NCI-H2107 (cell line): ENCODE data around the gene SLC49A3.
"Not testable (repeated sequence)": the region's sequence is repeated elsewhere in the genome, so short reads cannot be mapped to it uniquely, and the experiment has no call there.

Source experiments
- DNase-seq: peaks from one replicate; lab custom pipeline; 2025; lab: John Stamatoyannopoulos, UW

SLC49A3 gene

DNA sequence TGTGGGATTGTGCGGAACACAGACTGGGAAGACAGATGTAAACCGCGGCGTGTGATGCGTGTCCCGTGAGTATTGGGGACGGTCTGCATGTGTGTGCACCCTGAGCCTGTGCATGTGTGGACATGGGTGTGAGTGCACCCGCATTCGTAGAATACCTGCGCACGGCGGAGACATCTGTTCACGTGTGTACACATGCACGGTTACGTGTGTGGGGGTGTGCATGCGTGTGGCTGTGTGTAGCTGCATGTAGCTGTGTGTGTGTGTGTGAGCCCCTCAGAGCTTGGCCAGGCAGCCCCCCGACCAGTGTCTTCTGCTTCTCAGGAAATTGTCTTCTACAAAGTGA lies 34.5 kb downstream of the SLC49A3 start:
- DNase-seq: no peak

DNA sequence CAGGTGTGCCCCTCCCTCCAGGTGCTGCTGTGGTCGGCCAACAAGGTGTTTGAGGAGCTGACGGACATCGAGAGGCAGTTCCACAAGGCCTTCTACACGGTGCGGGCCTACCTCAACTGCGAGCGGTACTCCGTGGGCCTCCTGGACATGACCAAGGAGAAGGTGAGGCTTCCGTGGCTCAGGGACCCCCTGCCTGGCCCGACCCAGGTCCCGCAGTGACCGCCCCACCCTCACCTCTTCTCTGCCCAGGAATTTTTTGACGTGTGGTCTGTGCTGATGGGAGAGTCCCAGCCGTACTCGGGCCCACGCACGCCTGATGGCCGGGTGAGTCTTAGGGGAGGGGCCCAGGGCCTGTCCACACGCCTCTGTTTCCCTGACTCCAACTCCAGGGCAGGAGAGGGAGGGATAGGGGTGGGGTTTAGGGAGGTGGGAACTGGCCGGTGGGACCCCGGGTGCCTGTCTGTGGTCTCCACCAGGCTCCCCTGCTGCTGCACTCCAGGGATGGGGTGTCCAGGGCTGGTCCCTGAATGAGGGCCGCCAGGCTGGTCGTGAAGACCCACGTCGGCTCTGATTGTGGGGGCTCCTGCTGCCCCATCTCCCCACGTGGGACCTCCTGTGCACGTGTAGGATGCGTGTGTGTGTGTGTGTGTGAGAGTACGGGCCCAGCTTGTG lies 35.0 kb downstream of the SLC49A3 start:
- no peak for DNase-seq

GRCh38 chr4:653080-653821 lies 35.7 kb downstream of the SLC49A3 start:
- DNase-seq: no peak

DNA sequence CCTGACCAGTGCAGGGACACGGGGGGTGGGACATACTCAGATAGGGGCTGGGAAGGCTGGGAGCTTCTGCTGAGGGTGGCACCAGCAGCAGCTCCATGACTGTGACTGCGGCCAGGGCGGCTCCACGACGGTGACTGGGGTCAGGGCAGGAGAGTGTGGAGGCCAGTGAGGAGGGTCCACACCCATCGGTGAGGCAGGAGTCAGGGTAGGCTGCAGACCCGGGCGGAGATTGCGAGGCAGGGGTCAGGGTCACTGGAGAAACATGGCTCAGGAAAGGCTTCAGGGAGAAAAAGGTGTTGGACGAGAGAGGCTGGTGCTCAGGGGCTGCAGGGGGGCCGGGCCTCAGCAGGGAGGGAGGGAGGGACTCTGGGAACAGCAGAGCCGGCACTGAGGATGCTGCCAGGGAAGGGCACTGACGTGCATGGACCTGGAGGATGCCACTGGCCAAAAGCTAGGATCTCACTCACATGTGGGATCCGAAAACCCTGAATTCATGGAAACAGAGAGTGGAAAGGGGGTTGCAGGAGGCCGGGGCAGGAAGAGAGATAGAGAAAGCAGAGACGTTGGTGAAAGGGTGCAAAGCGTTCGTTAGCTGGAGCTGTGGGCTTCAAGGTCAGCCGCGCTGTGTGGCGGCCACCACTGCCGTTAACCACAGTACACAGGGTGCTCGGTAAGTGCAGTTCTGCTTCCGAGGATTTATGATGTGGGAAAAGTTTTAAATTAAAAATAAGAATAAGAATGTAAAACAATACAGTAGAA lies 36.9 kb downstream of the SLC49A3 start:
- DNase-seq: no peak

DNA sequence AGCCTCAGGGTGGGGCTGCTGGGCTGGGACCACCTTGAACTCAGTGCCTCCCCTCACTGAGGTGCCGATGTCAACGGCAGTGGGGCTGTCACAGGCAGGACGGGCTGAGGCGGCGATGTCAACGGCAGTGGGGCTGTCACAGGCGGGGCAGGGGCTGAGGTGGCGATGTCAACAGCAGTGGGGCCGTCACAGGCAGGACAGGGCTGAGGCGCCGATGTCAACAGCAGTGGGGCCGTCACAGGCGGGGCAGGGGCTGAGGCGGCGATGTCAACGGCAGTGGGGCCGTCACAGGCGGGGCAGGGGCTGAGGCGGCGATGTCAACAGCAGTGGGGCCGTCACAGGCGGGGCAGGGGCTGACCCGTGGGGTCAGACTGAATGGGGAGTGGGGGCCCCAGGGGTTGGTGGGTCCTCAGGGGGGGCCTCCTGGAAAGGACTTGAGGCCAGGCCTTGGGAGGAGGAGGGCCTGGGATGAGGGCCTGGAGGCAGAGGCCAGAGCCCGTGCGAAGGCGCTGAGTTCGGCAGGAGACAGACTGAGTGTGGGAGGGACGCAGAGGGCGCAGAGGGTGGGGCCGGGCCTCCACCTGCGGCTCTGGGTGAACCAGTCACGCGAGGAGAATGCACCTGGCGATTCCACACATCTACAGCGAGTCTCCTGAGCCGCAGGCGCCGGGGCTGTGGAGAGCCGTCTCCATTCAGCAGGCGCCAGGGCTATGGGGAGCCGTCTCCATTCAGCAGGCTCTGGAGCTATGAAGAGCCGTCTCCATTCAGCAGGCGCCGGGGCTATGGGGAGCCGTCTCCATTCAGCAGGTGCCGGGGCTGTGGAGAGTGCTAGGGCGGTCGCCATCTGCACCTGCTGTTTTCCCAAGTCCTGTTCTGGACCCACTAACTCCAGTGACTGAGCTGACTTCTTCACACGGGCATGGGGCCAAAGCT lies 37.7 kb downstream of the SLC49A3 start:
- no peak for DNase-seq

- no peak for DNase-seq
These were observed 38.5 kb downstream of the SLC49A3 start for GRCh38 chr4:650461-650860.

GRCh38 chr4:649751-650310 lies 39.1 kb downstream of the SLC49A3 start:
- no peak for DNase-seq

DNA sequence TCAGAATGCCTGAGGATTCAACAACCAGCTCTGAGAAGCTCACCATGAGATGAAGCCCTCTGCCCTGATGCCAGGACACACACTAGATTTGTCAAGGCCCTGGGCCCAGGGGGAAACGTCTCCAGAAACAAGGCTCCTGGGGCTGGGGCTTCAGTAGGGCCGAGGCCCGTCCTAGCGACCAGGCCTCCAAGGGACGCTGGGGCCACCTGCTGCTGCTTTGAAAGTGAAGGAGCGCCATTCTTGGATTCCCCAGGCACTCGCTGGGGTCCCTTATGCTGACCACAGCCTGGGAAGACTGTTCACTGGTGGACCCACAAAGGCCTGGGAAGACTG lies 39.7 kb downstream of the SLC49A3 start:
- no peak for DNase-seq

DNA sequence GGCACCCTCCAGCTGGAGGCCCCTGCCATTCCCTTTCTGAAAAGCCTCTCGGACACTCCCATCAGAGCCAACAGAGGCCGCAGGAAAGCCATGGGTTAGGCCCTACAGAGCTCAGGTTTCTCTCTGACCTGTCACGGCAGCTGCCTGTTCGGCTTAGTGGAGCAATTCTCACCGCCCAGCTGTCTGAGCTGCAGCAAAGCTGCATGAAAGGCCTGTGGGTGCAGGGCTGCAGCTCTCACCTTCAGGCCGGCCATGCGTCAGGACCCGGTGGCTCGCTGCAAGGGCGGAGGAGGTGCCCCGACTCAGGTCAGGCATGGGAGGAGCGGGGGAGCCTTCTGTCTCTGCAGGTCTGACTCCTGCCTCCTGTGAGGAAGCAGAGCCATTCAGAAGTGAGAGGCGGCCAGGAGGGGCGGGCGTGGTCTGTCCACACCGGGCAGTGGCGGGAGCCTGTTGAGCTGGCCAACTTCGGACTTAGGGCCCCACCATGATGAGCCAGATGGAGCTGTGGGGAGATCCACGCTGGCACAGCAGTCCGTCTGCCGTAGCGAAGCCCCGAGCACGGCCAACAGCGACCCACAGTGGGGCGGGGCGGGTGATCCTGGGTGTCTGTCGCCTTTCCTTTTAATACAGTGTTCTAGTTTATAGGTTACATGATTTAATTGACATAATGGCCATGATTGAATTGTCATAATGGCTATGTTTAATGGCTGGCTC lies 40.2 kb downstream of the SLC49A3 start:
- no peak for DNase-seq

DNA sequence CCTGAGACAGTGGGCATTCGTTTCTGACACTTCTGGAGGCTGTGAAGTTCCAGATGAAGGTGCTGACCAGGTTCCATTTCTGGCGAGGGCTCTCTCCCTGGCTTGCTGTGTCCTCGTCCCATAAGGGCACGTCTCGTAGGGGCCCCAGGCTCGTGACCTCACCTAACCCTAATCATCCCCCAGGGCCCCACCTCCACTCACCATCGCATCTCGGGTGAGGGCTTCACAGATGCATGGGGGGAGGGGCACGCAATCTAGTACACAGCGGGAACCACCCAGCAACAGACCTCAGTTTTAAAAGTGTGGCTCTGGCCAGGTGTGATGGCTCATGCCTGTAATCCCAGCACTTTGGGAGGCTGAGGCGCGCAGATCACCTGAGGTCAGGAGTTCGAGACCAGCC lies 41.5 kb downstream of the SLC49A3 start:
- DNase-seq: no peak

- no peak for DNase-seq
These were observed 42.5 kb downstream of the SLC49A3 start for GRCh38 chr4:646460-646859.

DNA sequence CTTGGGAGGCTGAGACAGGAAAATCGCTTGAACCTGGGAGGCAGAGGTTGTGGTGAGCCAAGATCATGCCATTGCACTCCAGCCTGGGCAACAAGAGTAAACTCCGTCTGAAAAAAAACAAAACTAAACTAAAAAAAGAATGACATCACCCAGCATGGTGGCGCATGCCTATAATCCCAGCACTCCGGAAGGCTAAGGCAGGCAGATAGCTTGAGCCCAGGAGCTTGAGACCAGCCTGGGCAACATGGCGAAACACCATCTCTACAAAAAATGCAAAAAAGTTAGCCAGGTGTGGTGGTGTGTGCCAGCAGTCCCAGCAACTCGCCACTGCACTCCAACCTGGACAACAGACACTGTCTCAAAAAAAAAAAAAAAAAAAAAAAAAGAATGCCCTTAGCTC lies 46.6 kb downstream of the SLC49A3 start:
- DNase-seq: not testable (repeated sequence)

GRCh38 chr4:637536-638280 lies 51.2 kb downstream of the SLC49A3 start:
- no peak for DNase-seq

DNA sequence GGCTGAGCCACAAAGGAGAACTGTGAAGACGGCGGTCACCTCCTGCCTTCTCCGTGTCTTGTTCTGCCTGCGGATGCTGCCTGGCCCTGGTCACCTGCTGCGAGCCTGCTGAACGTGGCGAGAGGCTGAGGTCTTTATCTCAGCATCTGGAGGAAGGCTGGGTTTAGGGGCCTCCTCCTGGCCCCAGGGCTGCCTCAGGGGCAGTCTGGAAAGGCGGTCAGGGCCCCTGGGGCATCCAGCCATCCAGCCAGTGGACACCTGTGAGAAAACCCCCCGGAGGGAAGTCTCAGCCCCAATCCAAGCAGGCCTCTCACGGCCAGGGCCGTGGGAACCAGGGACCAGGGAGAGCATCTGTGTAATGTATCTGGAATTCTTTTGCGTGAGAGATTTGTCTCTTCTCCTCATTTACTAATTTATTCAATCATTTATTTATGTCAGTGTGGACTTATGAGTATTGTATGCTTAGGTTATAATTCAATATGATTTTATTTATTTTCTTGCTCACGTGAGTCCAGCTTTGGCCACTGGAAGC lies 52.3 kb downstream of the SLC49A3 start:
- no peak for DNase-seq

DNA sequence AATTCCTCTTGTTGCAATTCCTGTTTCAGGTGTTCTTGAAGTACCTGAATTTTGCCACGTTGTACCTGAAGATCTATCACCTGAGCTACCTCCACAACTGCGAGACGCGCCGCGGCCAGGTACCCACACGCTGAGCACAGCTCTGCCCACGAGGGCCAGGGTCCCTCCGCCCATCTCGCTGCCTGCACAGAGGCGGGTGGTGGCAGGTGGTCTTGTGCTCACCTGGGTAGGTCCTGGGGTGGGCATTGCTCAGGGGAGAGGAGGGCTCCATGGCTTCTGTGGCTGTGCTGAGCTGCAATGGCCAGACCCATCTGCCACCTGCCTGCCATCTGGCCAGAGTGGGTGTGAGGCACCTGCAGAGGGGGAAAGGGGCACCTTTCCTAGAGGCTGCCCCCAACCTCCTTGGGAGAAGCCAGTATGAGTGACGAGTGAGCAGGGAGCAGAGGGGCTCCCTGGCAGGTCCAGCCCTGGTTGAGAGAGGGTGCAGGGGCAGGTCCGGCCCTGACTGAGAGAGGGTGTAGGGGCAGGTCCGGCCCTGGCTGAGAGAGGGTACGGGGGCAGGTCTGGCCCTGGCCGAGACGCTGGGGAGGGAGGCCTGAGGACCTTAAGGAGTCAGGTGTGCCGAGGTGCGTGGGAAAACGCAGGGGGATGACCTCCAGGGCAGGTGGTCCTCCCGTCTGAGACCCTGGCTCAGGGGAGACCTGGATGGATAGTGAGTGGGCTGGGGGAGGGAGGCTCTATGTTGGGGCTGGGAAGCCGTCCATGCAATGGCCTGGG lies 52.9 kb downstream of the SLC49A3 start:
- no peak for DNase-seq

GRCh38 chr4:635066-635835 lies 53.7 kb downstream of the SLC49A3 start:
- not testable (repeated sequence) for DNase-seq

- DNase-seq: no peak
These were observed 54.4 kb downstream of the SLC49A3 start for GRCh38 chr4:634599-634985.

GRCh38 chr4:633976-634598 lies 54.9 kb downstream of the SLC49A3 start:
- no peak for DNase-seq
